ENCODE data around the gene ZSCAN20.

GRCh38 chr1:33424205-33424604 is 48.2 kb upstream of the ZSCAN20 start:
- TF ChIP-seq CTCF (IDR thresholded peaks at IDR 0.05; ENCODE audit: insufficient read depth, low read length, poor library complexity, severe bottlenecking) (no peak), EZH2phosphoT487 (conservative IDR thresholded peaks at IDR 0.05; ENCODE audit: low read length) (no peak)

Measured in SU-DHL-6 (cell line).